Spleen (tissue), 11 donors: ENCODE measurements around the gene RUSF1. TPM values are rescaled to one million over a fixed set of nuclear protein-coding genes. Genes with fewer than 3 reads are reported as not detected.
A peak's percentile ranks its signal among the peaks of the same experiment; 100 is the strongest.

Experiments used
- DNase-seq: peaks from one replicate; pipeline ENCODE4 v3.0.0-alpha.2; 2020
- H3K27ac ChIP-seq, 8 donors: fragments of 200-600 bp; sonication (generic) in 7 of 8; 1 replicate in 4 of 8; 2 replicates in 4 of 8; pipeline versions ENCODE4 v1.5.0 to v1.8.0; 2016 to 2021; ENCODE audit warnings: inconsistent platforms in 4 of 8, mild to moderate bottlenecking in 4 of 8, moderate library complexity in 1 of 8
- H3K27me3 ChIP-seq, 7 donors: fragments of 200-600 bp; sonication (generic) in 6 of 7; replicated peaks in 1 of 7; 1 replicate in 4 of 7; 2 replicates in 3 of 7; pipeline versions ENCODE4 v1.5.0 to v1.8.0; 2016 to 2021; ENCODE audit warnings: inconsistent platforms in 3 of 7, mild to moderate bottlenecking in 1 of 7
- H3K36me3 ChIP-seq, 6 donors: fragments of 200-600 bp; sonication (generic) in 5 of 6; 1 replicate in 4 of 6; 2 replicates in 2 of 6; pipeline versions ENCODE4 v1.5.0 to v1.8.0; 2016 to 2021; ENCODE audit warnings: inconsistent platforms in 2 of 6
- H3K4me1 ChIP-seq, 6 donors: fragments of 200-600 bp; sonication (generic) in 5 of 6; 1 replicate in 3 of 6; 2 replicates in 3 of 6; pipeline versions ENCODE4 v1.5.0 to v1.8.0; 2016 to 2021; ENCODE audit warnings: inconsistent platforms in 3 of 6
- H3K4me3 ChIP-seq, 8 donors: fragments of 200-600 bp; sonication (generic) in 7 of 8; 1 replicate in 4 of 8; 2 replicates in 4 of 8; pipeline versions ENCODE4 v1.5.0 to v1.8.0; 2016 to 2021; ENCODE audit warnings: inconsistent platforms in 4 of 8, mild to moderate bottlenecking in 4 of 8, moderate library complexity in 2 of 8
- H3K9me3 ChIP-seq, 8 donors: fragments of 200-600 bp; sonication (generic) in 7 of 8; 1 replicate in 4 of 8; 2 replicates in 4 of 8; pipeline versions ENCODE4 v1.5.0 to v1.8.0; 2016 to 2021; ENCODE audit warnings: inconsistent platforms in 4 of 8
- POLR2A ChIP-seq, 3 donors: fragments of 450-650 bp; IDR thresholded peaks; one replicate each; pipeline ENCODE4 v1.5.1; 2017; ENCODE audit warnings: antibody characterized with exemption in 3 of 3, mild to moderate bottlenecking in 1 of 3
- POLR2AphosphoS5 ChIP-seq, 3 donors: sonication (generic); formaldehyde crosslinking; IDR thresholded peaks; one replicate each; pipeline ENCODE4 v1.5.1; 2017; ENCODE audit warnings: antibody characterized with exemption in 3 of 3
- WGBS, 5 donors: extraction: QIAGEN DNeasy Blood & Tissue Kit in 3 of 5; methylation state at CpG; one replicate each; pipeline versions ENCODE4 v1.1.5 to v1.1.7; 2013 to 2018; 5-methylcytosine and 5-hydroxymethylcytosine counted together
- intact Hi-C: fragments of 100-400 bp; cut with DNase I; formaldehyde crosslinking; loops from one replicate; pipeline ENCODE4 v1.15.0; 2023; ENCODE audit warnings: low total_unique reads
- polyA plus RNA-seq, 3 donors: library from polyadenylated mRNA; stranded (reverse); fragments of 200-250 nt; gene quantifications; one replicate each; pipeline ENCODE4 v1.2.1, GENCODE V29; 2013
- total RNA-seq, 7 donors: library from RNA; depleted of rRNA in 3 of 7; stranded (reverse); fragments of >200 nt in 3 of 7; fragmentation: NEBNext Ultra II Directional in 4 of 7; extraction: Animal tissue kit (Norgen Biotek cat#: 25700) in 4 of 7; gene quantifications; one replicate each; pipeline versions ENCODE4 v1.1.0 to v1.2.1, GENCODE V29; 2016 to 2021
- TF ChIP-seq, protein P1 (sequence below), 11 experiments: fragments of 200-600 bp in 7 of 11; fragments of 450-650 bp in 4 of 11; sonication (generic) in 4 of 11; IDR thresholded peaks in 8 of 11; conservative IDR thresholded peaks in 3 of 11; 1 replicate in 7 of 11; 2 replicates in 4 of 11; pipeline versions ENCODE4 v1.4.0 to v1.8.0; 2016 to 2021; ENCODE audit warnings: antibody characterized with exemption in 11 of 11, inconsistent platforms in 4 of 11, mild to moderate bottlenecking in 1 of 11
- donor health status: healthy with polysubstance abuse.
- donor health status: DM: no; HTN: no; CAD: no; lungs with moderate emphysema.
- donor health status: DM: no; HTN: no; CAD: no.
- donor health status: Bipolar disorder and iron deficiency.
- donor health status: healthy.
- donor health status: DM: no; HTN: no; CAD: no.
- donor health status: DM: yes; HTN: yes; CAD: no.

RUSF1 gene
- total and polyA plus RNA-seq, 10 donors, result 36.6 to 73.3 (median 51.2) TPM

DNA sequence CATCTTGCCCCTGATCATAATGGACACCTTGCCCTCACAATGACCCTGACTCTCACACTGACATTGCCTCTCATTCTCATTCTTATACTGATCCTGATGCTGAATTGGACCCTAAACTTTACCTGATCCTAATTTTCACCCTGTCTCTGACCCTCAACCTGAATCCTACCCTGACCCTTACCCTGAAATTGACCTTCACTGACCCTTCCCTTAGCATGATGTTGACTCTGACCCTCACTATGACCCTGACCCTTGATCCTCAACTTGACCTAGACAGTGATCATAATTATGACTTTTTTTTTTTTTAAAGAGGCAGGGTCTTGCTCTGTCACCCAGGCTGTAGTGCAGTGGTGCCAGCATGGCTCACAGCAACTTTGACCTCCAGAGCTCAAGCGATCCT is 22.9 kb upstream of the RUSF1 start:
- peaks cover 0 to 97% (median 32%) of the 10 kb centered on the region in 7 donors for H3K27me3 ChIP-seq
- H3K4me1 ChIP-seq, result peaks cover 0 to 21% (median 7%) of the 10 kb centered on the region in 6 donors
- H3K27ac ChIP-seq, result no peak overlapping the region
- TF ChIP-seq POLR2A (IDR thresholded peaks at IDR 0.05) (no peak), POLR2AphosphoS5 (IDR thresholded peaks at IDR 0.05) (no peak)
- TF ChIP-seq, protein P1, sequence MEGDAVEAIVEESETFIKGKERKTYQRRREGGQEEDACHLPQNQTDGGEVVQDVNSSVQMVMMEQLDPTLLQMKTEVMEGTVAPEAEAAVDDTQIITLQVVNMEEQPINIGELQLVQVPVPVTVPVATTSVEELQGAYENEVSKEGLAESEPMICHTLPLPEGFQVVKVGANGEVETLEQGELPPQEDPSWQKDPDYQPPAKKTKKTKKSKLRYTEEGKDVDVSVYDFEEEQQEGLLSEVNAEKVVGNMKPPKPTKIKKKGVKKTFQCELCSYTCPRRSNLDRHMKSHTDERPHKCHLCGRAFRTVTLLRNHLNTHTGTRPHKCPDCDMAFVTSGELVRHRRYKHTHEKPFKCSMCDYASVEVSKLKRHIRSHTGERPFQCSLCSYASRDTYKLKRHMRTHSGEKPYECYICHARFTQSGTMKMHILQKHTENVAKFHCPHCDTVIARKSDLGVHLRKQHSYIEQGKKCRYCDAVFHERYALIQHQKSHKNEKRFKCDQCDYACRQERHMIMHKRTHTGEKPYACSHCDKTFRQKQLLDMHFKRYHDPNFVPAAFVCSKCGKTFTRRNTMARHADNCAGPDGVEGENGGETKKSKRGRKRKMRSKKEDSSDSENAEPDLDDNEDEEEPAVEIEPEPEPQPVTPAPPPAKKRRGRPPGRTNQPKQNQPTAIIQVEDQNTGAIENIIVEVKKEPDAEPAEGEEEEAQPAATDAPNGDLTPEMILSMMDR (IDR thresholded peaks at IDR 0.05 in 8 of 11, conservative IDR thresholded peaks at IDR 0.05 in 3 of 11), result no peak
- H3K4me3 ChIP-seq, result no peak overlapping the region
- WGBS, 5 donors, result 85 to 92% (median 87%) methylated on average over 1 of the region's 1 CpG
- intact Hi-C loops, result no loop called here
- no peaks in the 10 kb centered on the region for H3K36me3 ChIP-seq
- no peaks in the 10 kb centered on the region for H3K9me3 ChIP-seq
- DNase-seq, result no peak

DNA sequence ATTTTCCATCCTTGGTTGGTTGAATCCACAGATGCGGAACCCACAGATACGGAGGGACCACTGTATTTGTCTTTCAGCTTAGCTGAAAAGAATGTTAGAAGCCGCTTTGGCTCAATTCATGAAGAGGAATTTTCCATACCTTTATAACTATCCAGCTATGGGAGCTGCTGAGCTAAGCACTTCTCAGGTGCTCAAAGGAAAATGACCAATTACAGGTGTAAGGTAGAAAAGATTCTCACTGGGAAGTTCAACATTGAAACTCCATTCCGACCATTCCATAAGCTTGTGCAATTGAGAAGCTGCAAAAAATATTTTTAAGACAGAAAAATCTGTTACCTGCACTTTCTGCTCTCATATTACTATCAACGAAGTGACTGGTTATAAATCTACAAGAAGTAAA is 22.2 kb upstream of the RUSF1 start:
- Histone ChIP-seq H3K9me3 (no peaks in the 10 kb centered on the region), H3K4me3 (no peak overlapping the region), H3K4me1 (peaks cover 0 to 21% (median 7%) of the 10 kb centered on the region in 6 donors), H3K36me3 (no peaks in the 10 kb centered on the region), H3K27ac (no peak overlapping the region), H3K27me3 (peaks cover 0 to 90% (median 32%) of the 10 kb centered on the region in 7 donors)
- intact Hi-C loops, result no loop called here
- DNase-seq, result no peak
- TF ChIP-seq POLR2AphosphoS5 (IDR thresholded peaks at IDR 0.05) (no peak), POLR2A (IDR thresholded peaks at IDR 0.05) (no peak)
- TF ChIP-seq, protein P1 (IDR thresholded peaks at IDR 0.05 in 8 of 11, conservative IDR thresholded peaks at IDR 0.05 in 3 of 11), result no peak
- WGBS, 5 donors, result 83 to 88% (median 86%) methylated on average over 5 of the region's 5 CpGs

DNA sequence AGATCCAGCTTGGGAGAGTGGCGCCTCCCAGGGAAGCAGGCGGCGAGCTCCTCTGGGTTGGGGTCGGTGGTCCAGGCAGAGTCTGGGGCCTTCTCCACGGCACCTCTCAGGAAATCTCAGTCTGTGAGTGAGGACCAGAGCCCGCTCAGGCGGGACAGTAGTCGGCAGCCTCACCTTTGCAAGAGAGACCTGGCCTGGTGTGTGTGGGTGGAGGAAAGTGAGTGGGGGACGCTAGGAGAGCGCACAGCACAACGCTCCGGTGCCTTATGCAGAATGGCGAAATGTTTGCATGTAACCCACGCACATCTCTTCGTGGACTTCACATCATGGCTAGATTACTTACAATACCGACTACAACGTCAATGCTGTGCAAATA is 21.7 kb upstream of the RUSF1 start:
- peak overlapping the region in 3 of 8 donors; percentile 27 to 52 (median 37) for H3K4me3 ChIP-seq
- intact Hi-C loops, result no loop called here

DNA sequence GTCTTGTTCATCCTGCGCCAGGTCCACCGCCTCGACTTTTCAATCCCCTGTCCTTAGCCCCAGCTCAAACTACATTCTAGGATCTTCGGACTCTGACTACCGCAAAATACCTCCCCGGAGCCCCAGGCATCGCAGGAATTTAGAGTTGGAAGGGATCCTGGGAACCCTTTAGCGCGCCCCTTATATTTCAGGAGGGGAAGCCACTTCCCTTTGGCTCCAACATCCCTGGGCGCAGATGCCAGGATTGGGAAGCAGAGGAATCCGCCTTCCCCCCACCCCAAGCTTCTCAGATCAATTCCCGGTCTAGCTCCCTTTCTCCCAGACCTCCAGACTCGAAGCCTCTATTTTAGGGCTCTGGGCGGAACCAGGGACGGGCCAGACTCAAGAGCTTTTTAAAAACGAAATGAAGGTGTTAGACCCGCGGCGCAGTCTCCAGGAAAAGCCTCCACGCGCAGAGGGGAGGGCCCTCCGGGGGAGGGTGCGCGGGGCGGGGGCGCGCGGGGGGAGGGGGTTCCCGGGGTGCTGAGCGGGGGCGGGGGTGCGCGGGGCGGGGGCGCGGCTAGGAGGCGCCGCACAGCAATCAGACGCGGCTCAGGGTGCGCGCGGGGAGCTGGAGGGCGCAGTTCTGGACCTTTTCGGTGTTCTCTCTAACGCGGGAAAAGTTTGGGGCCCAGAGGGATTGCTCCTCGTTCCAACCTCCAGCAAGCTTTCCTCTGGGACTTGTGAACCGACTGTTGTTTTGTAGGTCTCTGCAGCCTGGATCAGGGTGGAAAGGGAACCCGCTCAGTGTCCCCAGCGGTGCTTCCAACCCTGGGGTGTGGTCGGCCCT is 21.1 kb upstream of the RUSF1 start:
- H3K27ac ChIP-seq, result no peak overlapping the region
- peak overlapping the region in 5 of 8 donors; percentile 12 to 52 (median 27) for H3K4me3 ChIP-seq
- intact Hi-C loops, result no loop called here
- TF ChIP-seq POLR2AphosphoS5 (IDR thresholded peaks at IDR 0.05) (no peak), POLR2A (IDR thresholded peaks at IDR 0.05) (no peak)
- TF ChIP-seq, protein P1 (IDR thresholded peaks at IDR 0.05 in 8 of 11, conservative IDR thresholded peaks at IDR 0.05 in 3 of 11), result no peak
- no peak for DNase-seq
- no peaks in the 10 kb centered on the region for H3K36me3 ChIP-seq
- H3K4me1 ChIP-seq, result peaks cover 0 to 21% (median 7%) of the 10 kb centered on the region in 6 donors
- WGBS, 5 donors, result 11 to 24% (median 12%) methylated on average over 23 to 52 of the region's 52 CpGs
- H3K9me3 ChIP-seq, result no peaks in the 10 kb centered on the region
- H3K27me3 ChIP-seq, result peaks cover 0 to 80% (median 24%) of the 10 kb centered on the region in 7 donors

More for the DNA sequence above, 21.7 kb upstream of the RUSF1 start:
- 51 to 69% (median 61%) methylated on average over 15 to 17 of the region's 17 CpGs for WGBS, 5 donors
- DNase-seq, result no peak
- TF ChIP-seq, protein P1 (IDR thresholded peaks at IDR 0.05 in 8 of 11, conservative IDR thresholded peaks at IDR 0.05 in 3 of 11), result no peak
- TF ChIP-seq POLR2A (IDR thresholded peaks at IDR 0.05), result no peak
- no peak overlapping the region for H3K27ac ChIP-seq
- peaks cover 0 to 21% (median 7%) of the 10 kb centered on the region in 6 donors for H3K4me1 ChIP-seq
- no peaks in the 10 kb centered on the region for H3K9me3 ChIP-seq
- H3K36me3 ChIP-seq, result no peaks in the 10 kb centered on the region
- peaks cover 0 to 86% (median 30%) of the 10 kb centered on the region in 7 donors for H3K27me3 ChIP-seq
